ENCODE measurements around the gene NSD1. TPM values are rescaled to one million over a fixed set of nuclear protein-coding genes. Genes with fewer than 3 reads are reported as not detected.

NSD1 gene
- total RNA-seq, 3 donors from 2014 or later, result 37.7 to 52.2 (median 38.6) TPM

DNA sequence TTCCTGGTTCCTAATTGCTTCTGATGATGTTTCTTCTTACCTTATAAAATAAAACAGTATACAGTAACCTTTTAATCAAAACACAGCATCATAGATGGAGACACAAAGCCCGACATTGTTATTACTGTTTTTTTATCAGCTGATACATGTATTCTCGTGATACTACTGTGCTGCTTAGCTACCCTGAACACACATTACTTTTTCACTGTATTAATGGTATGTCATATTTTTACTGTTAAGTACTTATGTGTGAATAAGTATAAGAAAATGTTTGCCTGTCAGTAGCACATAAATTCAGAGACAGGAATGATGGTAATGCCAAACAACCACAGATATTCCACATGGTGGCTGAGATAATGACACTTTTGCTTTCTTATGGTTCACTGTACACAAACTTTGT is 101.3 kb downstream of the NSD1 start:
- TF ChIP-seq, protein P1, sequence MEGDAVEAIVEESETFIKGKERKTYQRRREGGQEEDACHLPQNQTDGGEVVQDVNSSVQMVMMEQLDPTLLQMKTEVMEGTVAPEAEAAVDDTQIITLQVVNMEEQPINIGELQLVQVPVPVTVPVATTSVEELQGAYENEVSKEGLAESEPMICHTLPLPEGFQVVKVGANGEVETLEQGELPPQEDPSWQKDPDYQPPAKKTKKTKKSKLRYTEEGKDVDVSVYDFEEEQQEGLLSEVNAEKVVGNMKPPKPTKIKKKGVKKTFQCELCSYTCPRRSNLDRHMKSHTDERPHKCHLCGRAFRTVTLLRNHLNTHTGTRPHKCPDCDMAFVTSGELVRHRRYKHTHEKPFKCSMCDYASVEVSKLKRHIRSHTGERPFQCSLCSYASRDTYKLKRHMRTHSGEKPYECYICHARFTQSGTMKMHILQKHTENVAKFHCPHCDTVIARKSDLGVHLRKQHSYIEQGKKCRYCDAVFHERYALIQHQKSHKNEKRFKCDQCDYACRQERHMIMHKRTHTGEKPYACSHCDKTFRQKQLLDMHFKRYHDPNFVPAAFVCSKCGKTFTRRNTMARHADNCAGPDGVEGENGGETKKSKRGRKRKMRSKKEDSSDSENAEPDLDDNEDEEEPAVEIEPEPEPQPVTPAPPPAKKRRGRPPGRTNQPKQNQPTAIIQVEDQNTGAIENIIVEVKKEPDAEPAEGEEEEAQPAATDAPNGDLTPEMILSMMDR (IDR thresholded peaks at IDR 0.05), result no peak
- TF ChIP-seq POLR2AphosphoS5 (IDR thresholded peaks at IDR 0.05) (no peak), POLR2A (IDR thresholded peaks at IDR 0.05) (no peak)
- intact Hi-C loops (cut with DNase I; ENCODE audit: low total_unique reads), result no loop called here
- H3K27me3 ChIP-seq, result no peaks in the 10 kb centered on the region
- H3K4me1 ChIP-seq, result no peaks in the 10 kb centered on the region
- H3K9me3 ChIP-seq, result no peaks in the 10 kb centered on the region
- H3K36me3 ChIP-seq, result peaks cover 5% of the 10 kb centered on the region
- DNase-seq (ENCODE audit: low spot score in 2 of 2), result no peak
- H3K4me3 ChIP-seq, result no peak overlapping the region
- H3K27ac ChIP-seq, result no peak overlapping the region

DNA sequence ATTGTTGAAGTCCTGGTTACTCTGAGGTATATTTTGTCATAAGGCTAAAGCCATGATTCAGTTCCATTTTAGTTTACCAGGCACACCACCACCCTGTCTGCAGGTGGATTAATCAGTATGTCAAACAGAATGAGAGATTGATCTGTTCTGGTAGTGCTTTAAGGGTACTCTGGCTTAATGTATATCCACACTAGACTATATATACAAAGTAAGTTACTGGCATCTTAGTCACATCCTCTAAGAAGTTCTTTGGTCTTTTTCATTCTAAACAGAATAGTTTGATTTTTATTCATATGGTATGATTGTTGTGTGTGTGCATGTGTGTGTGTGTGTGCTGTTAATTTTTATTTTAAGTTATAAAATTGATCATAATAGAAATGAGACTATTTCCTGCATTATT is 108.2 kb downstream of the NSD1 start:
- Histone ChIP-seq H3K4me3 (no peak overlapping the region), H3K27me3 (no peaks in the 10 kb centered on the region), H3K27ac (no peak overlapping the region), H3K4me1 (no peaks in the 10 kb centered on the region), H3K9me3 (no peaks in the 10 kb centered on the region), H3K36me3 (peaks cover 5% of the 10 kb centered on the region)
- TF ChIP-seq POLR2AphosphoS5 (IDR thresholded peaks at IDR 0.05), result no peak
- TF ChIP-seq, protein P1 (IDR thresholded peaks at IDR 0.05), result no peak
- no peak for DNase-seq (ENCODE audit: low spot score in 2 of 2)
- intact Hi-C loops (cut with DNase I; ENCODE audit: low total_unique reads), result no loop called here

DNA sequence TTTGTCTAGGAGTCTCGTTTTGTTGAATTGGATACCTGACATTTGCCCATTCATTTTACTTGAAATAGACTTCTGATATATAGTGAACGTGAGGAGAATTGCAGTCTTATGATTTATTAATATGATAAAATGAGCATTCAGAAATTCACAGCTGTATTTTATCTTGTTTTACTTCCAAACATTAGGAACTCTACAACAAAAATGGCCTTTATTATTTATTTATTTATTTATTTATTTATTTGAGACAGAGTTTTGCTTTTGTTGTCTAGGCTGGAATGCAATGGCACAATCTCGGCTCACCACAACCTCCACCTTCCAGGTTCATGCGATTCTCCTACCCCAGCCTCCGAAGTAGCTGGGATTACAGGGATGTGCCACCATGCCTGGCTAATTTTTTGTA is 108.7 kb downstream of the NSD1 start:
- TF ChIP-seq POLR2AphosphoS5 (IDR thresholded peaks at IDR 0.05) (no peak), POLR2A (IDR thresholded peaks at IDR 0.05) (no peak)
- TF ChIP-seq, protein P1 (IDR thresholded peaks at IDR 0.05), result no peak
- no peak for DNase-seq (ENCODE audit: low spot score in 2 of 2)
- intact Hi-C loops (cut with DNase I; ENCODE audit: low total_unique reads), result no loop called here
- H3K4me3 ChIP-seq, result no peak overlapping the region
- H3K27ac ChIP-seq, result no peak overlapping the region
- H3K27me3 ChIP-seq, result no peaks in the 10 kb centered on the region
- H3K36me3 ChIP-seq, result peaks cover 5% of the 10 kb centered on the region
- no peaks in the 10 kb centered on the region for H3K9me3 ChIP-seq
- no peaks in the 10 kb centered on the region for H3K4me1 ChIP-seq

DNA sequence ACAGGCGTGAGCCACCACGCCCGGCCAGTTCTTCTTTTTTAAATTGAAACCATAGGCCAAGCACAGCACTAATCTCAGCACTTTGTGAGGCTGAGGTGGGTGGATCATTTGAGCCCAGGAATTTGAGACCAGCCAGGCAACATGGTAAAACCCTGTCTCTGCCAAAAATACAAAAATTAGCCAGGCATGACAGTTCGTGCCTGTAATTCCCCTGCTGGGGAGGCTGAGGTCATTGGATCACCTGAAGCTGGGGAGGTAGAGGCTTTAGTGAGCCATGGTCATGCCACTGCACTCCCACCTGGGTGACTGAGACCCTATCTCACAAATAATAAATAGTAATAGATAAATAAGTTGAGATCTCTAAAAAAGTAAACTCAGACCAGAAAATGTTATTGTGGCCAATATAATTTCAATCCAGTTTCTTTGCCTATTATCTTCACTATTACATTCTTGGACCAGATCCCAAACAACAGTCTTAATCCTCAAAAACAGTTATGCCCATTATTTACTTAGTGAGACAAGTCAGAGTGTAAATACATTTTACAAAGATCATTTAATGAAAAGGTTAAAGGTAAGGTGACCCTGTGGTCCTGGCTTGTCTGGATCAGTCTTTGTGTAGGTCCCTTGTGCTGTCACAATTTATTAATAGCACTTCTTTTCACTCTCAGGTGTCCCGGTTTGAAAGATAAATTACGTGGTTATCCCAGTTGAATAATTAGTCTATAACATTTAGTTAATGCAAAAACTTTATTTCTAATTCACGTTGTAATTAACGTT is 116.4 kb downstream of the NSD1 start:
- H3K36me3 ChIP-seq, result no peaks in the 10 kb centered on the region
- no peaks in the 10 kb centered on the region for H3K27me3 ChIP-seq
- no peak overlapping the region for H3K27ac ChIP-seq
- no peak for DNase-seq (ENCODE audit: low spot score in 2 of 2)
- no peak overlapping the region for H3K4me3 ChIP-seq
- H3K9me3 ChIP-seq, result no peaks in the 10 kb centered on the region
- intact Hi-C loops (cut with DNase I; ENCODE audit: low total_unique reads), result no loop called here
- no peaks in the 10 kb centered on the region for H3K4me1 ChIP-seq
- no peak for TF ChIP-seq POLR2AphosphoS5 (IDR thresholded peaks at IDR 0.05)
- no peak for TF ChIP-seq POLR2A (IDR thresholded peaks at IDR 0.05)
- TF ChIP-seq, protein P1 (IDR thresholded peaks at IDR 0.05), result no peak

DNA sequence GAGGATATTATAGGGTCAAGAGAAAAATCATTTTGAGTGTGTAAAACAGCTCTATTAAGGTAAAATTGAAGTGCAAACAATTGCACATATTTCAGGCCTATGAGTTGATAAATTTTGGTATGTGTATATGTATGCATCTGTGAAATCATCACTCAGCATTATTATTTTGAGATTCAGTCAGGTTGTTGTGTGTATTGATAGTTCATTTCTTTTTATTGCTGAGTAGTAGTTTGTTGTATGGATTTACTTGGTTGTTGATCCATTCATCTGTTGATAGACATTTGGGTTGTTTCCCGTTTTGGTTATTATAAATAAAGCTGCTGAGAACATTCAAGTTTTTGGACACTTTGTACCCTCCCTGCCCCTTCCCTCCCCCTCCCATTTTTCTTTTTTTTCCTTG is 119.7 kb downstream of the NSD1 start:
- Histone ChIP-seq H3K27ac (no peak overlapping the region), H3K4me3 (no peak overlapping the region), H3K4me1 (no peaks in the 10 kb centered on the region), H3K27me3 (no peaks in the 10 kb centered on the region), H3K36me3 (no peaks in the 10 kb centered on the region), H3K9me3 (no peaks in the 10 kb centered on the region)
- no peak for DNase-seq (ENCODE audit: low spot score in 2 of 2)
- intact Hi-C loops (cut with DNase I; ENCODE audit: low total_unique reads), result no loop called here
- TF ChIP-seq POLR2AphosphoS5 (IDR thresholded peaks at IDR 0.05) (no peak), POLR2A (IDR thresholded peaks at IDR 0.05) (no peak)
- TF ChIP-seq, protein P1 (IDR thresholded peaks at IDR 0.05), result no peak
